ENCODE data around the gene EVA1C. TPM values are rescaled to one million over a fixed set of nuclear protein-coding genes. Genes with fewer than 3 reads are reported as not detected.

Gene EVA1C
- total RNA-seq, 2 donors from 2014 or later, result 45.7 to 48.6 TPM

GRCh38 chr21:32372755-32373154 is 39.8 kb upstream of the EVA1C start:
- no peak overlapping the region for H3K4me3 ChIP-seq
- H3K4me1 ChIP-seq (replicated peaks), result peaks cover 28% of the 10 kb centered on the region
- peak overlapping the region; percentile 85 to 91 for H3K27ac ChIP-seq
- H3K27me3 ChIP-seq (replicated peaks; ENCODE audit: insufficient read depth), result no peaks in the 10 kb centered on the region
- H3K9me3 ChIP-seq, result no peaks in the 10 kb centered on the region
- TF ChIP-seq POLR2AphosphoS5 (IDR thresholded peaks at IDR 0.05), result peak; percentile 68
- no peak for TF ChIP-seq CTCF (IDR thresholded peaks at IDR 0.05)
- TF ChIP-seq POLR2A (IDR thresholded peaks at IDR 0.05), result no peak
- DNase-seq (ENCODE audit: low spot score), result peak; percentile 70
- 23% methylated on average over 3 of the region's 3 CpGs for WGBS
- intact Hi-C loops (cut with DNase I), result loop anchor here (5.0 to 10.0 kb wide), 3 partner anchors 45 to 432 kb away; partner anchors contain the start of gene MIS18A
- H3K36me3 ChIP-seq, result peaks cover 0 to 5% of the 10 kb centered on the region in 2 donors

GRCh38 chr21:32377506-32377905 is 35.0 kb upstream of the EVA1C start:
- TF ChIP-seq POLR2AphosphoS5 (IDR thresholded peaks at IDR 0.05) (no peak), CTCF (IDR thresholded peaks at IDR 0.05) (no peak), POLR2A (IDR thresholded peaks at IDR 0.05) (no peak)
- intact Hi-C loops (cut with DNase I), result loop anchor here (10.0 kb wide), 2 partner anchors 103 to 427 kb away; partner anchors contain the start of gene MIS18A
- H3K27me3 ChIP-seq (replicated peaks; ENCODE audit: insufficient read depth), result no peaks in the 10 kb centered on the region
- H3K4me3 ChIP-seq, result no peak overlapping the region
- no peak for DNase-seq (ENCODE audit: low spot score)
- no peaks in the 10 kb centered on the region for H3K9me3 ChIP-seq
- 96% methylated on average over 8 of the region's 8 CpGs for WGBS
- peaks cover 11% of the 10 kb centered on the region for H3K4me1 ChIP-seq (replicated peaks)
- peak overlapping the region; percentile 88 to 91 for H3K27ac ChIP-seq
- peaks cover 0 to 5% of the 10 kb centered on the region in 2 donors for H3K36me3 ChIP-seq

GRCh38 chr21:32377991-32378390 is 34.5 kb upstream of the EVA1C start:
- no peak for DNase-seq (ENCODE audit: low spot score)
- Histone ChIP-seq H3K27ac (peak overlapping the region; percentile 88 to 91), H3K9me3 (no peaks in the 10 kb centered on the region), H3K4me1 (replicated peaks) (peaks cover 11% of the 10 kb centered on the region), H3K36me3 (peaks cover 0 to 5% of the 10 kb centered on the region in 2 donors), H3K4me3 (no peak overlapping the region), H3K27me3 (replicated peaks; ENCODE audit: insufficient read depth) (no peaks in the 10 kb centered on the region)
- intact Hi-C loops (cut with DNase I), result loop anchor here (10.0 kb wide), 2 partner anchors 103 to 427 kb away; partner anchors contain the start of gene MIS18A
- WGBS, result 80% methylated on average over 7 of the region's 7 CpGs
- no peak for TF ChIP-seq POLR2AphosphoS5 (IDR thresholded peaks at IDR 0.05)
- no peak for TF ChIP-seq CTCF (IDR thresholded peaks at IDR 0.05)
- no peak for TF ChIP-seq POLR2A (IDR thresholded peaks at IDR 0.05)

GRCh38 chr21:32378956-32379355 is 33.5 kb upstream of the EVA1C start:
- H3K4me1 ChIP-seq (replicated peaks), result peaks cover 11% of the 10 kb centered on the region
- H3K36me3 ChIP-seq, result peaks cover 0 to 5% of the 10 kb centered on the region in 2 donors
- WGBS, result 63% methylated on average over 5 of the region's 5 CpGs
- H3K27me3 ChIP-seq (replicated peaks; ENCODE audit: insufficient read depth), result no peaks in the 10 kb centered on the region
- H3K4me3 ChIP-seq, result no peak overlapping the region
- TF ChIP-seq POLR2AphosphoS5 (IDR thresholded peaks at IDR 0.05) (peak; percentile 37), POLR2A (IDR thresholded peaks at IDR 0.05) (no peak)
- intact Hi-C loops (cut with DNase I), result loop anchor here (10.0 kb wide), 2 partner anchors 104 to 426 kb away; partner anchors contain the start of gene MIS18A
- H3K27ac ChIP-seq, result peak overlapping the region; percentile 88 to 91
- DNase-seq (ENCODE audit: low spot score), result no peak
- no peaks in the 10 kb centered on the region for H3K9me3 ChIP-seq

- no peak for DNase-seq (ENCODE audit: low spot score)
- WGBS, result 30% methylated on average over 4 of the region's 4 CpGs
- Histone ChIP-seq H3K4me1 (replicated peaks) (peaks cover 11% of the 10 kb centered on the region), H3K4me3 (no peak overlapping the region), H3K27ac (peak overlapping the region; percentile 88 to 91), H3K9me3 (no peaks in the 10 kb centered on the region), H3K27me3 (replicated peaks; ENCODE audit: insufficient read depth) (no peaks in the 10 kb centered on the region), H3K36me3 (peaks cover 0 to 5% of the 10 kb centered on the region in 2 donors)
- intact Hi-C loops (cut with DNase I), result no loop called here
- TF ChIP-seq POLR2AphosphoS5 (IDR thresholded peaks at IDR 0.05) (peak; percentile 72), POLR2A (IDR thresholded peaks at IDR 0.05) (no peak)
These were observed 31.6 kb upstream of the EVA1C start for GRCh38 chr21:32380940-32381339.

- no peaks in the 10 kb centered on the region for H3K27me3 ChIP-seq (replicated peaks; ENCODE audit: insufficient read depth)
- H3K4me1 ChIP-seq (replicated peaks), result peaks cover 11% of the 10 kb centered on the region
- intact Hi-C loops (cut with DNase I), result no loop called here
- TF ChIP-seq POLR2A (IDR thresholded peaks at IDR 0.05) (no peak), POLR2AphosphoS5 (IDR thresholded peaks at IDR 0.05) (no peak), CTCF (IDR thresholded peaks at IDR 0.05) (no peak)
- no peaks in the 10 kb centered on the region for H3K9me3 ChIP-seq
- DNase-seq (ENCODE audit: low spot score), result no peak
- WGBS, result 29% methylated on average over 6 of the region's 6 CpGs
- H3K4me3 ChIP-seq, result no peak overlapping the region
- H3K36me3 ChIP-seq, result peaks cover 0 to 5% of the 10 kb centered on the region in 2 donors
- peak overlapping the region; percentile 88 to 91 for H3K27ac ChIP-seq
These were observed 30.9 kb upstream of the EVA1C start for GRCh38 chr21:32381571-32381970.
